Muscle layer of colon (tissue), 2 donors: ENCODE results near the gene PSMC6.
"Not testable (repeated sequence)": the region's sequence is repeated elsewhere in the genome, so short reads cannot be mapped to it uniquely, and the experiment has no call there.

Experiments used
- H3K27ac ChIP-seq: one replicate; pipeline ENCODE4 v1.7.0; 2013; ENCODE audit warnings: low read depth, mild to moderate bottlenecking, low read length, moderate library complexity
- H3K27me3 ChIP-seq, 2 donors: one replicate each; pipeline ENCODE4 v1.7.0; 2013; ENCODE audit warnings: low read length in 2 of 2, mild to moderate bottlenecking in 2 of 2; ENCODE audit not compliant: insufficient read depth in 2 of 2, control insufficient read depth in 1 of 2
- H3K36me3 ChIP-seq: one replicate; pipeline ENCODE4 v1.7.0; 2013; ENCODE audit warnings: mild to moderate bottlenecking, low read length; ENCODE audit not compliant: insufficient read depth
- H3K4me1 ChIP-seq: one replicate; pipeline ENCODE4 v1.7.0; 2013; ENCODE audit warnings: mild to moderate bottlenecking, low read length; ENCODE audit not compliant: insufficient read depth
- H3K4me3 ChIP-seq, 2 donors: one replicate each; pipeline ENCODE4 v1.7.0; 2013; ENCODE audit warnings: low read length in 2 of 2, low read depth in 1 of 2, mild to moderate bottlenecking in 1 of 2, moderate library complexity in 1 of 2
- H3K9ac ChIP-seq: one replicate; pipeline ENCODE4 v1.7.0; 2013; ENCODE audit warnings: low read length
- H3K9me3 ChIP-seq: one replicate; pipeline ENCODE4 v1.7.0; 2013; ENCODE audit warnings: mild to moderate bottlenecking, low read length
- donor health status: abdominal sarcoma.
- donor health status: Adenocarcinoma of cecum.

The PSMC6 gene

GRCh38 chr14:52724360-52724644 is 17.3 kb downstream of the PSMC6 start:
- no peaks in the 10 kb centered on the region for H3K4me1 ChIP-seq
- H3K27me3 ChIP-seq, result no peaks in the 10 kb centered on the region
- no peak overlapping the region for H3K9ac ChIP-seq
- no peaks in the 10 kb centered on the region for H3K9me3 ChIP-seq
- no peak overlapping the region for H3K4me3 ChIP-seq
- peaks cover 60% of the 10 kb centered on the region for H3K36me3 ChIP-seq
- H3K27ac ChIP-seq, result no peak overlapping the region

GRCh38 chr14:52727509-52727908 is 20.5 kb downstream of the PSMC6 start:
- H3K4me3 ChIP-seq, H3K9me3 ChIP-seq, H3K27me3 ChIP-seq, H3K4me1 ChIP-seq, H3K27ac ChIP-seq, H3K9ac ChIP-seq: not testable (repeated sequence)
- H3K36me3 ChIP-seq, result peaks cover 32% of the 10 kb centered on the region

GRCh38 chr14:52729035-52729434 is 22.0 kb downstream of the PSMC6 start:
- H3K9ac ChIP-seq, H3K4me1 ChIP-seq, H3K9me3 ChIP-seq, H3K4me3 ChIP-seq, H3K27me3 ChIP-seq, H3K27ac ChIP-seq: not testable (repeated sequence)
- H3K36me3 ChIP-seq, result peaks cover 16% of the 10 kb centered on the region

- Histone ChIP-seq H3K27ac (peak overlapping the region; percentile 8), H3K36me3 (peaks cover 11% of the 10 kb centered on the region), H3K27me3 (no peaks in the 10 kb centered on the region), H3K9me3 (no peaks in the 10 kb centered on the region), H3K4me1 (no peaks in the 10 kb centered on the region), H3K4me3 (no peak overlapping the region), H3K9ac (no peak overlapping the region)
These were observed 22.6 kb downstream of the PSMC6 start for GRCh38 chr14:52729585-52729924.

- peaks cover 11% of the 10 kb centered on the region for H3K36me3 ChIP-seq
- peak within 1 kb of the TSS; percentile 79 to 87 for H3K4me3 ChIP-seq
- no peaks in the 10 kb centered on the region for H3K27me3 ChIP-seq
- no peaks in the 10 kb centered on the region for H3K9me3 ChIP-seq
- no peaks in the 10 kb centered on the region for H3K4me1 ChIP-seq
- peak within 1 kb of the TSS; percentile 86 for H3K9ac ChIP-seq
- H3K27ac ChIP-seq, result peak within 1 kb of the TSS; percentile 71
These were observed 23.1 kb downstream of the PSMC6 start, which contains the start of gene STYX for GRCh38 chr14:52729925-52730708. Gene STYX, plus strand, starts transcription at chr14:52730166. Its CDS starts 309 bp downstream, at chr14:52730475.

GRCh38 chr14:52730709-52731111 is 23.7 kb downstream of the PSMC6 start:
- peaks cover 11% of the 10 kb centered on the region for H3K36me3 ChIP-seq

GRCh38 chr14:52733824-52734223 is 26.8 kb downstream of the PSMC6 start:
- Histone ChIP-seq H3K27ac (no peak overlapping the region), H3K36me3 (no peaks in the 10 kb centered on the region), H3K9ac (no peak overlapping the region), H3K27me3 (no peaks in the 10 kb centered on the region), H3K4me1 (no peaks in the 10 kb centered on the region), H3K9me3 (no peaks in the 10 kb centered on the region), H3K4me3 (no peak overlapping the region)

More at GRCh38 chr14:52730709-52731111, 23.7 kb downstream of the PSMC6 start:
- no peaks in the 10 kb centered on the region for H3K9me3 ChIP-seq
- peak overlapping the region; percentile 79 to 87 for H3K4me3 ChIP-seq
- no peaks in the 10 kb centered on the region for H3K4me1 ChIP-seq
- H3K9ac ChIP-seq, result peak overlapping the region; percentile 86
- H3K27ac ChIP-seq, result peak overlapping the region; percentile 71
- no peaks in the 10 kb centered on the region for H3K27me3 ChIP-seq

- no peaks in the 10 kb centered on the region for H3K36me3 ChIP-seq
- no peaks in the 10 kb centered on the region for H3K27me3 ChIP-seq
- H3K4me1 ChIP-seq, result no peaks in the 10 kb centered on the region
- H3K27ac ChIP-seq, result no peak overlapping the region
- no peaks in the 10 kb centered on the region for H3K9me3 ChIP-seq
- H3K4me3 ChIP-seq, result no peak overlapping the region
- no peak overlapping the region for H3K9ac ChIP-seq
These were observed 29.0 kb downstream of the PSMC6 start for GRCh38 chr14:52735921-52736489.

- no peaks in the 10 kb centered on the region for H3K9me3 ChIP-seq
- H3K4me1 ChIP-seq, result no peaks in the 10 kb centered on the region
- no peaks in the 10 kb centered on the region for H3K27me3 ChIP-seq
- no peaks in the 10 kb centered on the region for H3K36me3 ChIP-seq
- no peak overlapping the region for H3K27ac ChIP-seq
- no peak overlapping the region for H3K4me3 ChIP-seq
- no peak overlapping the region for H3K9ac ChIP-seq
These were observed 31.4 kb downstream of the PSMC6 start for GRCh38 chr14:52738409-52738808.

- Histone ChIP-seq H3K4me3 (no peak overlapping the region), H3K9me3 (no peaks in the 10 kb centered on the region), H3K9ac (no peak overlapping the region), H3K27me3 (no peaks in the 10 kb centered on the region), H3K36me3 (no peaks in the 10 kb centered on the region), H3K27ac (no peak overlapping the region), H3K4me1 (no peaks in the 10 kb centered on the region)
These were observed 33.8 kb downstream of the PSMC6 start for GRCh38 chr14:52740751-52741150.

GRCh38 chr14:52741865-52742264 is 34.9 kb downstream of the PSMC6 start:
- Histone ChIP-seq H3K4me1 (no peaks in the 10 kb centered on the region), H3K27ac (no peak overlapping the region), H3K36me3 (peaks cover 6% of the 10 kb centered on the region), H3K4me3 (no peak overlapping the region), H3K9ac (no peak overlapping the region), H3K27me3 (no peaks in the 10 kb centered on the region), H3K9me3 (no peaks in the 10 kb centered on the region)
